Prostate gland (tissue), 2 donors: ENCODE results near the gene CLK3.

Experiments used
- POLR2A ChIP-seq: fragments of 450-650 bp; IDR thresholded peaks from one replicate; pipeline ENCODE4 v1.6.1; 2016; ENCODE audit warnings: antibody characterized with exemption, mild to moderate bottlenecking
- TF ChIP-seq, protein P1 (sequence below), 4 experiments: fragments of 200-600 bp in 2 of 4; fragments of 450-650 bp in 2 of 4; sonication (generic) in 2 of 4; IDR thresholded peaks; 1 replicate in 3 of 4; 2 replicates in 1 of 4; pipeline ENCODE4 v1.5.1; 2016 to 2019; ENCODE audit warnings: antibody characterized with exemption in 4 of 4, mild to moderate bottlenecking in 2 of 4, moderate library complexity in 2 of 4

DNA sequence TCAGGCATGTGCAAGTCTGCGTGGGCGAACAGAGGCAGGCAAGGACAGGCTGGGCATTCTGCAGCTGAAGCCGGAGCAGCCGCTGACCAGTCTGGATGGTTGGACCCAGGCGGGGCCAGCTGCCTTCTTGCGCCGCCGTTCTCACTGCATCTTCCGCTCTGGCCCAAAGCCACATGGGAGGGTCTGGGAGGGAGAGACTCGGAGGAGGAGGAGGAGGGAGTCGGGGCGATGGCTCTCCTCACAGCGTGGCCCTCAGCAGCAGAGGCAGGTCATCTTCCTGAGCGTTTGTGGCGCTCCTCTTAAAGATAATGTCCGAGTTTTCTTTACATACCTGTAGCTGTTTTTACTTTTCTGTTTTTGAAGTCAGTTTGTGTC, 5.9 kb downstream of the CLK3 start:
- TF ChIP-seq, protein P1, sequence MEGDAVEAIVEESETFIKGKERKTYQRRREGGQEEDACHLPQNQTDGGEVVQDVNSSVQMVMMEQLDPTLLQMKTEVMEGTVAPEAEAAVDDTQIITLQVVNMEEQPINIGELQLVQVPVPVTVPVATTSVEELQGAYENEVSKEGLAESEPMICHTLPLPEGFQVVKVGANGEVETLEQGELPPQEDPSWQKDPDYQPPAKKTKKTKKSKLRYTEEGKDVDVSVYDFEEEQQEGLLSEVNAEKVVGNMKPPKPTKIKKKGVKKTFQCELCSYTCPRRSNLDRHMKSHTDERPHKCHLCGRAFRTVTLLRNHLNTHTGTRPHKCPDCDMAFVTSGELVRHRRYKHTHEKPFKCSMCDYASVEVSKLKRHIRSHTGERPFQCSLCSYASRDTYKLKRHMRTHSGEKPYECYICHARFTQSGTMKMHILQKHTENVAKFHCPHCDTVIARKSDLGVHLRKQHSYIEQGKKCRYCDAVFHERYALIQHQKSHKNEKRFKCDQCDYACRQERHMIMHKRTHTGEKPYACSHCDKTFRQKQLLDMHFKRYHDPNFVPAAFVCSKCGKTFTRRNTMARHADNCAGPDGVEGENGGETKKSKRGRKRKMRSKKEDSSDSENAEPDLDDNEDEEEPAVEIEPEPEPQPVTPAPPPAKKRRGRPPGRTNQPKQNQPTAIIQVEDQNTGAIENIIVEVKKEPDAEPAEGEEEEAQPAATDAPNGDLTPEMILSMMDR (IDR thresholded peaks at IDR 0.05) = no peak
- no peak for TF ChIP-seq POLR2A
